Activated T-cell treated with anti-CD3 and anti-CD28 coated beads for 24 hours (primary cell): Measurements from ENCODE around the gene B3GNT5.
"Not testable (repeated sequence)": the region's sequence is repeated elsewhere in the genome, so short reads cannot be mapped to it uniquely, and the experiment has no call there.

Experiments
- DNase-seq: peaks from one replicate; pipeline ENCODE4 v3.0.0-alpha.2; 2020; ENCODE audit warnings: low read depth

The B3GNT5 gene

GRCh38 chr3:183252973-183253527 is at the start of gene B3GNT5:
B3GNT5 (plus strand) TSS chr3:183253253; CDS start chr3:183269799, 16,546 bp downstream.
- no peak for DNase-seq

GRCh38 chr3:183203670-183204069 is 49.4 kb upstream of the B3GNT5 start:
- DNase-seq = no peak

GRCh38 chr3:183208260-183208659 is 44.8 kb upstream of the B3GNT5 start:
- DNase-seq = no peak

- DNase-seq = no peak
Observed at GRCh38 chr3:183208800-183209199, 44.3 kb upstream of the B3GNT5 start.

DNA sequence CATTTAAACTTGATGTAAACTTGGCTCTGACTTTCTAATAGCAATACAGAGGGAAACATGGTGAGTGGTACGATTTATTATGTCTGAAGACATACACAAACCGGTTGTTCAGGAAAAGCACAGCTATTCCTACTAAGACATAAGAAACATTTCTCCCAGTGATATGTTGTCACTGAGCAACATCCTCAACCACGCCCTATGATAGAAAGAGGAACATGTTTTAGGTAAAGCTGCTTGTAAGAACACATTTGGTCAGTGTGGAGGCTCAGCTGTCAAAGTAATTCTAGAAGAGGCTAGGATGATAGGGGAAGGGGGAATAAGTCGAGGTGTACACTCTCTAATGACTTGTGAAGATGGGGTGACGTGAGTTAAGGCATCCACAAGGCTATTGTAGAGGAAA is 42.7 kb upstream of the B3GNT5 start:
- DNase-seq = no peak

GRCh38 chr3:183210862-183211341 is 42.2 kb upstream of the B3GNT5 start:
- DNase-seq = no peak

- no peak for DNase-seq
Observed at GRCh38 chr3:183211352-183211751, 41.7 kb upstream of the B3GNT5 start.

DNA sequence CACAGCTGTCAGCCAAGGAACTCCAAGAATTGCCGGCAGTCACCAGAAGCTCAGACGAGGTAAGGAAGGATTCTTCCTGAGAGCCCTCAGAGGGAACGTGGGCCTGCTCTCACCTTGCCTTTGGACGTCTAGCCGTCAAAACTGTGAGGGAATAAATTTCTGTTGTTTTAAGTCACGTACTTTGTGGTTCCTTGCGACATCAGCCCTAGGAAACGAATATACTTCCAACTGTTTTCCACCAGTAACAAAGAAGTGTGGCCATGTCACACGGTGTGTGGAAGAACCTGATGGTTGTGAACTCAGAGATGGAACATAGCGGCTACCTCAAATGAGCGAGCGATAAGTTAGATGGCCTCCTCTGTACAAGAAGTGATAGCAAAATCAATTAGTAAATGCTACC is 41.0 kb upstream of the B3GNT5 start:
- DNase-seq = no peak

DNA sequence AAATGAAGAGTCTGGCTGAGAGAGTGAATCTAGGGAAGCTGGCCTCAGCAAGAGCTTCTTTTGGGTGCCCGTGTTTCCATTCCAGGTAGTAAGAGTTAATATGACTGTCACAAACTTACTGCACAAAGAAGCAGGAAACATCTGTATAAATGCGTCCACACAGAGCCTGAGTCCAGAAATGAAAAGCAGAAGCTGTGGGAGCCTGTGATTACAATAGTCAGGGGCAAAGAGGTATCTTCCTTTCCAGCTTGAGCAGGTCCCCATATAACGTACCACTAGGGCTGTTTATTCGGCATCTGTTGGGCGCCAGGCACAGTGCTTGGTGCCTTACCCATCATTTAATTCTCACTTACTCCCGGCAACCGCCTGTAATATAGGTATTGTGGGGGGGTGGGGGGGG is 40.5 kb upstream of the B3GNT5 start:
- no peak for DNase-seq

DNA sequence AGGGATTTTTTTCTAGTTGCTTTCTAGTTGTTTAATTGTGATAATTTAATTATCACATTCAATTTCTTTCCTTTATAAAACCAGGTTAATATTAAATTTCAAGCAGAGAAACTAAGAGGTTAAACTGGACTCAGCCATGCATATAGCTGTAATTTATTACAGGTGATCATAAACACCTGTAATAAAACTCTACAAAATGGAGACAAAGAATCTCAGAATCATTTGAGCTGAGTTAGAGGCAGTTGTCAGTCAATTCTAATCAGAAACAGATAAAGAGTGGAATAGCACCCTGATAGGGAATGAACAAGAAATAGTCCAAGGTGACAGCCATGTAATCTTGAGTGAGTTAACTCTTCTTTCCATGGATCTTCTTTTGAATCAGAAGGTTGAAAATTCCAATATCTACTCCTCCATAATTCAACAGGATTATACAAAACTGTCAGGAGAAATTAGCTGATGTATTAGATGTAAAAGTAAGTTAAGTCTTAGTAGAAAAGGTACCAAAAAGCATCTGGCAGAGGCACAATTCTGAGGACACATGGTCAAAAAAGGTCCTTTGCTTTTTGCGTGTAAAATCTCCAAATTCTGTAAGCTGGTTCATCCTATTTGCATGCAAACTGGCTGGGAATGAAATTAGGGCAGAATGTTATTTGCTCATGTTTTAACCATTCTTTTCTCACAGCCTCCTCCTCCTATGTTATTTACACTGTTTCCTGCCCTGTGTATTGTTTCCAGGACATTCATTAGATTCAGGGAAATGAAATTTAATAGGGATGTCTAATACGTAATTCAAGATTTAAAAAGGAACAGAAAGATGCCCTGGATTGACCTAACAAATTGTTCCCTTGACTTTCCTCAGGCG is 39.4 kb upstream of the B3GNT5 start:
- DNase-seq = no peak

DNA sequence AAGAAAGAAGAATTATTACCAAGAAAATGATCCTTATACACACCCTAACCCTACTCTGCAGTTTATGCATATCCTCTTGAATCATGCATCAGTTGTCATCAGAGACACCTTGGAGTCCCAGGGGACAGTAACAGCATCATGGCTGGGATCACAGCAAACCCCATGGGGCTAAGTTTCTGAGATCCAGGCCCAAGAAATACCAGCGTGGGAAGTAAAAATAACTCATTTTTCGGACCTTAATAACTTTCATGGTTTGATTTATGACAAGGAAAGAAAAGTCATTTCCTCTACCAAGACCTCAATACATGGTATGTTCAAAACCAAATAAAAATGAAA is 38.8 kb upstream of the B3GNT5 start:
- no peak for DNase-seq

DNA sequence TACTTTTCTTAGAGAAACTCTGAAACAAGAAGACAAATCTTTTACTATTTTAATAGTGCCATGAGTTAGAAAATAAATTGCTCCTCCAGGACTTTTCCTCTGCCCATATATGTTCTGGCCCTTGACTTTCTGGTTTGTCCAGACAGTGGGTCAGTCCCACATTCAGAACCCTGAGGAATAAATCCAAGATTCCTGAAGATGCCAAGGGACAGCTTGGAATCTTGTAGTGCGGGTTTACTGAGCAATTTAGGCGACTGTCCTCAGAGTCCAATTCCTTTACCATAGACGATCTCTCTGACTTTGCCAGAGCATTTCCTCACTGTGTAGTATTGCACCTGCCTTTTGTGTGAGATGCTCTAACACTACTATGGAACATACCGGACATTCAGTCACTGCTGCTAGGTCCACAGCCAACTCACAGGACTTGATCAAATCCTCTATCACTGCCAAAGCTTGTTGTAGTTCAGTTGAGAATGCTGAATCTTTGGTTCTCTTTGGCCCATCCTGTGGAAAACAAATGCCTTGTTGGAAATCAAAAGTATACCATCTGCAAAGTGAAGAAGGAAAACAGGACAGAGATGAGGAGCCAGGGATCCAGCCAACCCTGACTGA is 37.4 kb upstream of the B3GNT5 start:
- DNase-seq = no peak

DNA sequence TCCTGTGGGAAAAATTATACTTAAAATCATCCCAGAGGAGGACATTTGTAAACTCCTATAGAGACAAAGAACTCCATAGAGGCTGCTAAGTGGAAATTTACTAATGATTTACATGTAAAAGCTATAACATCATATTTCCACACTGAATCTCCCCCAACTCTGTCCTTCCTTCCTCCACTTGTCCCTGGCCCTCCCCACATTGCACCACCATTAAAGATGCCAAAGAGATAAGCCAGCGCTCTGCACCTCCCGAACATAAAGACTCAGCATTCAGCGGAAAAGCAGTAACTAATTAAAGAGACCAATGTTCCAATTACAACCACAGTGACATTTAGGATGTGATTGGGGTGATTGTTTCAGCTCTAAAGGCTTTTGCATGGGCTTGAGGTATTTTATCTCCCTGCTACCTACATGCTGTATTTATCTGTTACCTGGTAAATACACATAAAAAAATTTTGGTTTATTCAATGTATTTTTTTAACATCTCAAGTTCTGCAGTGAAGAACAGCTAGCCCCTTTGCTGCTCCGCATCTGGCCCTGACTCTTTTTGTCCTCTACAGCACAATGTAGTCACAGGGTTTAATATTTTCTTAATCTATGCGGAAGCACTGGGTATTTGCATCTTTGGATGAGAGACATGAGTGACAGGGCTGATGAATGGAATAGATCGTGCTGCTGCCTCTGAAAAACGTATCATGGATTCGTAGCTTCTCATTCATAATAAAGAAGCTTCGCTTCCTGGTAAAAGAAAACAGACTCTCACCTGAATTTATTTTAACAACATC is 35.3 kb upstream of the B3GNT5 start:
- DNase-seq = no peak

DNA sequence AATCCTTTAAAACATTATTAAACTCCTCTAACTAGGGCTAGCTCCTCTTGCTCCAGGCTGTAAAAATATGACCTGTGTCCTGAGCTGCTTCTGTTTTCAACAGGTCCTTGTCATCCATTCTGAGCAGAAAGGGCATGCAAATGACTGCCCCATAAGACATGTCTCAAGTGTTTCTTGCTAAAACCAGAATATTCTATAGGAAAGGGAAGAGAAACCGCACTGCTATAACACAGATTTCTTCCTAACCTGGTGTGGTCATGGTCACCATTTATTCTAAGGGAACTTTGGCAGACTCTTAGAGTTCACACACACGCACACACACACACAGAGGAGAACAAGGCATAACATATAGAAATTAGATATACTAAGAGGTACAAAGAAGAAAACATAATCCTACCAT is 34.2 kb upstream of the B3GNT5 start:
- no peak for DNase-seq

GRCh38 chr3:183220828-183221227 is 32.2 kb upstream of the B3GNT5 start:
- no peak for DNase-seq

GRCh38 chr3:183222631-183223235 is 30.3 kb upstream of the B3GNT5 start:
- no peak for DNase-seq

GRCh38 chr3:183224180-183224970 is 28.7 kb upstream of the B3GNT5 start:
- DNase-seq = peak; percentile 42

DNA sequence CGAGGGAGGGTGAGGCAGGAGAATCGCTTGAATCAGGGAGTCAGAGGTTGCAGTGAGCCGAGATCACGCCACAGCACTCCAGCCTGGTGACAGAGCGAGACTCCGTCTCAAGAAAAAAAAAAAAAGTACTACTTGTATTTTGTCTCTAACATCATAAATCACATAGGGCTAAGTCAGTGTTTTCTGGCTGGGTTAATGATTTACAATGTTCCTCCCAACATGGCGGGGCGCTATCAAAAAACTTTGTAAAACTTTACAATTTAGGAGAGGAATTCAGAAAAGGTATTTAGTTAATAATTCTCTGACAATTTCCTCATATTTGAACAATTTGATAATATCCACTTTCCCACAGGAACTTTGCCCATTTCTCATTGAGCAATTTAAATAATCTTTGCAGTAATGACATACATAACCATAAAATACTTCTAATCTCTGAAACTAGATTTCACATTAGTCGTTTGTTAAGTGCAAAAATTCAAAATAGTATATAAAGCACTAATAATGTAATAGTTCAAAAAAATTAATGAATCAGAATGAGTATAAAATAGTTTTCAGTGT is 26.6 kb upstream of the B3GNT5 start:
- DNase-seq = no peak

DNA sequence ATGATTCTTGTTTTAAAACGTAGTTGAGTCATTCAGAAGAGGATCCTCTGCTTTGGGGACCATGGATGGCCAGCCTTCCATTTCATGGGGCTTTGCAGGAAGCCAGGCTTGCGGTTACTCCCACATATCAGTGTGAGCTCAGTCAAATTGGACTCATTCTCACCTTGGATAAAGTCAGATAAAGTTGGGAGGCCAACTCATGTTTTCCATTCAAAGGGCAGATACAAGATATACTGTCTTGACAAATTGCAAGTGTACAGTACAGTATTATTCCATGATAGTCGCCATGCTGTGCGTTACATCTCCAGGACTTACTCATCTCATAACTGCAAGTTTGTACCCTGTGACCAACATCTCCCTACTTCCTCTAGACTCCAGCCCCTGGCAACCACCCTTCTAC is 25.5 kb upstream of the B3GNT5 start:
- no peak for DNase-seq

DNA sequence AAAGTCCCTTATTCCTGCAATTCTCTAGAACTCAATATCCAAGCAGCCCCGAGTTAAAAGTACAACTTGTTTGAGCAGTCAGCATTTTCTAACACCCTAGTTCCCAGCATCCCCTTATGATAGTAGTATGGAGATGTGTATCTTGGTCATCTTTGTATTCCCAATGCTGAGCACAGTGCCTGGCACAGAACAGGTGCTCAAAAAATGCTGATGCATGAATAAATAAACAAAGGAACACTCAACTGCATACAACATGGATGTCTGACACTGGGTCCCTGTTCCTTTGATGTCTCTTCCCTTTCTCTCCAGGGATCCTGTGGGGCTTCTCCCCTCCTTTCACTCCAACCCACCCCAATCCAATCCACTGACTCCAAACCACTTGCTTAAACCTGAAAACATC is 23.9 kb upstream of the B3GNT5 start:
- no peak for DNase-seq

DNA sequence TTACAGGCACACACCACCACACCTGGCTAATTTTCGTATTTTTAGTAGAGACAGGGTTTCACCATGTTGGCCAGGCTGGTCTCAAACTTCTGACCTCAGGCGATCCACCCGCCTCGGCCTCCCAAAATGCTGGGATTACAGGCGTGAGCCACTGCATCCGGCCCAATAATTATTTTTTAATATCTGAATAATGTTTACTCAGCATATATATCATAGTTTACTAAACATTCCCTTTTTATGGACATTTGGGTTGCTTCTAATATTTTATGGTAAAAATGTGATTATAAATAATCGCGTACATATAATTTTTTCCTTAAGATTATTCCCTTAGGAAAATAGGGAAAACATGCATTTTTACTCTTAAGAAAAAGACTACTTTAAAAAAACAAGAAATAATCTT is 22.8 kb upstream of the B3GNT5 start:
- DNase-seq = not testable (repeated sequence)
